Hepatocyte (in vitro differentiated cells): ENCODE results near the gene MEGF10. TPM values are rescaled to one million over a fixed set of nuclear protein-coding genes. Genes with fewer than 3 reads are reported as not detected.

ENCODE experiments used
- DNase-seq: peaks from one replicate; pipeline ENCODE4 v3.0.0-alpha.2; 2016; ENCODE audit warnings: low spot score
- H2AFZ ChIP-seq: fragments of 200-600 bp; sonication (generic); 2 replicates; pipeline ENCODE4 v1.6.0; 2016; ENCODE audit warnings: antibody characterized with exemption, mild to moderate bottlenecking
- H3K27ac ChIP-seq: fragments of 200-600 bp; sonication (generic); 2 replicates; pipeline ENCODE4 v1.5.1; 2016; ENCODE audit warnings: mild to moderate bottlenecking
- H3K27me3 ChIP-seq: fragments of 200-600 bp; sonication (generic); 2 replicates; pipeline ENCODE4 v1.6.1; 2016
- H3K36me3 ChIP-seq: fragments of 200-600 bp; sonication (generic); replicated peaks from 2 replicates; pipeline ENCODE4 v1.5.1; 2016; ENCODE audit warnings: low read depth; ENCODE audit not compliant: insufficient read depth
- H3K4me1 ChIP-seq: fragments of 200-600 bp; sonication (generic); 2 replicates; pipeline ENCODE4 v1.5.1; 2016; ENCODE audit warnings: mild to moderate bottlenecking, moderate library complexity; ENCODE audit not compliant: insufficient read depth
- H3K4me2 ChIP-seq: fragments of 200-600 bp; sonication (generic); 2 replicates; pipeline ENCODE4 v1.6.0; 2016
- H3K4me3 ChIP-seq: fragments of 200-600 bp; sonication (generic); 2 replicates; pipeline ENCODE4 v1.5.1; 2016; ENCODE audit warnings: mild to moderate bottlenecking
- H3K79me2 ChIP-seq: fragments of 200-600 bp; sonication (generic); 2 replicates; pipeline ENCODE4 v1.6.0; 2017; ENCODE audit warnings: mild to moderate bottlenecking
- H3K9me2 ChIP-seq: fragments of 200-600 bp; sonication (generic); replicated peaks from 2 replicates; pipeline ENCODE4 v1.6.0; 2017; ENCODE audit warnings: mild to moderate bottlenecking; ENCODE audit not compliant: insufficient read depth
- H3K9me3 ChIP-seq: fragments of 200-600 bp; sonication (generic); 2 replicates; pipeline ENCODE4 v1.5.1; 2016; ENCODE audit warnings: low read depth, mild to moderate bottlenecking
- H4K20me1 ChIP-seq: fragments of 200-600 bp; sonication (generic); 2 replicates; pipeline ENCODE4 v1.6.0; 2016; ENCODE audit warnings: mild to moderate bottlenecking; ENCODE audit not compliant: insufficient read depth, poor library complexity, severe bottlenecking
- CTCF ChIP-seq: fragments of 200-600 bp; sonication (generic); IDR thresholded peaks from 2 replicates; pipeline ENCODE4 v1.5.1; 2016; ENCODE audit warnings: antibody characterized with exemption, mild to moderate bottlenecking; ENCODE audit not compliant: poor library complexity
- EZH2 ChIP-seq: fragments of 200-600 bp; sonication (generic); IDR thresholded peaks from 2 replicates; pipeline ENCODE4 v1.6.1; 2016; ENCODE audit warnings: antibody characterized with exemption, mild to moderate bottlenecking, borderline replicate concordance
- EZH2phosphoT487 ChIP-seq: fragments of 200-600 bp; sonication (generic); IDR thresholded peaks from one replicate; pipeline ENCODE4 v1.6.1; 2018; ENCODE audit warnings: antibody characterized with exemption, mild to moderate bottlenecking, low read depth, moderate library complexity; ENCODE audit not compliant: unreplicated experiment, severe bottlenecking
- WGBS: methylation state at CpG from one replicate; pipeline ENCODE4 v1.1.6; 2016; ENCODE audit warnings: low lambda C conversion rate; ENCODE audit errors: missing lambda C conversion rate; 5-methylcytosine and 5-hydroxymethylcytosine counted together
- polyA plus RNA-seq: library from polyadenylated mRNA; unstranded; fragments of >200 nt; fragmentation: Nextera tagmentation; extraction: Ambion mirVana; gene quantifications from 2 replicates; pipeline ENCODE4 v1.2.1, GENCODE V29; 2016
- total RNA-seq: library from RNA; depleted of rRNA; stranded (reverse); fragments of >200 nt; gene quantifications from 2 replicates; pipeline ENCODE4 v1.2.3, GENCODE V29; 2014

The MEGF10 gene
- total and polyA plus RNA-seq, 2 experiments from 2014 or later: 1.7 to 6.7 TPM

- Histone ChIP-seq H3K9me2 (no peaks in the 10 kb centered on the region), H3K4me3 (no peak overlapping the region), H3K79me2 (no peaks in the 10 kb centered on the region), H3K27me3 (no peaks in the 10 kb centered on the region), H2AFZ (no peak overlapping the region), H3K4me1 (no peaks in the 10 kb centered on the region), H3K27ac (no peak overlapping the region), H4K20me1 (no peaks in the 10 kb centered on the region), H3K9me3 (no peaks in the 10 kb centered on the region), H3K4me2 (no peak overlapping the region), H3K36me3 (no peaks in the 10 kb centered on the region)
- no peak for DNase-seq
- TF ChIP-seq CTCF (no peak), EZH2phosphoT487 (no peak), EZH2 (no peak)
- 97% methylated on average over 4 of the region's 4 CpGs for WGBS
Observed at GRCh38 chr5:127340606-127341005, 50.0 kb downstream of the MEGF10 start.

- Histone ChIP-seq H3K4me1 (no peaks in the 10 kb centered on the region), H3K36me3 (no peaks in the 10 kb centered on the region), H3K4me3 (no peak overlapping the region), H3K27ac (no peak overlapping the region), H3K27me3 (no peaks in the 10 kb centered on the region), H3K4me2 (no peak overlapping the region), H4K20me1 (no peaks in the 10 kb centered on the region), H2AFZ (no peak overlapping the region), H3K79me2 (no peaks in the 10 kb centered on the region), H3K9me3 (no peaks in the 10 kb centered on the region), H3K9me2 (no peaks in the 10 kb centered on the region)
- WGBS: 89% methylated on average over 3 of the region's 3 CpGs
- no peak for DNase-seq
- TF ChIP-seq CTCF: no peak
- TF ChIP-seq EZH2: no peak
- TF ChIP-seq EZH2phosphoT487: no peak
Observed at GRCh38 chr5:127342364-127342763, 51.8 kb downstream of the MEGF10 start.

- TF ChIP-seq CTCF (no peak), EZH2 (no peak), EZH2phosphoT487 (no peak)
- H2AFZ ChIP-seq: no peak overlapping the region
- 92% methylated on average over 3 of the region's 3 CpGs for WGBS
- no peaks in the 10 kb centered on the region for H3K9me3 ChIP-seq
- no peaks in the 10 kb centered on the region for H3K36me3 ChIP-seq
- H3K79me2 ChIP-seq: no peaks in the 10 kb centered on the region
- DNase-seq: no peak
- no peaks in the 10 kb centered on the region for H3K9me2 ChIP-seq
- H4K20me1 ChIP-seq: no peaks in the 10 kb centered on the region
- no peaks in the 10 kb centered on the region for H3K27me3 ChIP-seq
- no peak overlapping the region for H3K4me3 ChIP-seq
- H3K4me1 ChIP-seq: no peaks in the 10 kb centered on the region
- H3K4me2 ChIP-seq: no peak overlapping the region
- no peak overlapping the region for H3K27ac ChIP-seq
Observed at GRCh38 chr5:127343313-127343712, 52.7 kb downstream of the MEGF10 start.

- Histone ChIP-seq H3K4me2 (no peak overlapping the region), H3K4me3 (no peak overlapping the region)
- 100% methylated on average over 1 of the region's 1 CpG for WGBS
Observed at GRCh38 chr5:127343866-127344265, 53.3 kb downstream of the MEGF10 start.

More at GRCh38 chr5:127343866-127344265, 53.3 kb downstream of the MEGF10 start:
- no peak overlapping the region for H2AFZ ChIP-seq
- H3K9me2 ChIP-seq: no peaks in the 10 kb centered on the region
- DNase-seq: no peak
- H3K27me3 ChIP-seq: no peaks in the 10 kb centered on the region
- no peaks in the 10 kb centered on the region for H3K4me1 ChIP-seq
- H3K9me3 ChIP-seq: no peaks in the 10 kb centered on the region
- no peaks in the 10 kb centered on the region for H3K36me3 ChIP-seq
- H4K20me1 ChIP-seq: no peaks in the 10 kb centered on the region
- H3K27ac ChIP-seq: no peak overlapping the region
- no peaks in the 10 kb centered on the region for H3K79me2 ChIP-seq
- TF ChIP-seq CTCF (no peak), EZH2 (no peak), EZH2phosphoT487 (no peak)
